ENCODE results near the gene LDLRAP1. TPM values are rescaled to one million over a fixed set of nuclear protein-coding genes. Genes with fewer than 3 reads are reported as not detected.

LDLRAP1 gene
- polyA plus RNA-seq, 1 experiment: 12.4 TPM

DNA sequence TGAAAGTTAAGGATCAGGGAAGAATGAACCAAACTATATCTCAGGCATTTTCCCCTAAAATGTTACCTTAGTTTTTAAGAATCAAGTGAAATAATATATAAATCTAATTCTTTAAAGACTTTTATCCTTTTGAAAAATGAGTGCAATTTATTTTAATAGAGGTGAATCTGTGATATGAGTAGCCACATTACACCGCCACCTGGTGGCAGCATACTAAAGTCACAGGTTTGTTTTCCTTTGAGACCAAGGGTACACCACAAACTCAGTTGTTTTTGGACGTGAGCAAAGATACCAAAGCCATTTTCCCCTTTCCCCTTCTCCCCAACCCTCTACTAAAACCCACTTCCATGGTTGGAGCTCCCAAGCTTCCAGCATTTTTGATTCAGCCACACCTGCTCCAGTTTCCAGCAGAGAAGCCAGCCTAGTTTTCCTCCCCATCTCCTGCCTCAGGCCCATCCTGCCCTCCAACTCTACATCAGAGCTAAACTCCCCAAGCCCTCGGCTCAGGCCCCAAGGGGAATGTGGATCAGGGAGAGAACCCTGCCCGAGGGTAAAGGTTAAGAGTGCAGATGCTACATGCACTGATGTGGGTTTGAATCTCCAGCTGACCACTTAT, 22.9 kb upstream of the LDLRAP1 start:
- CTCF ChIA-PET: interaction anchor here (0.5 to 3.0 kb wide), 32 partner anchors 16 to 886 kb away, joined by 3 to 28 read pairs (median 4); partner anchors contain the start of genes LDLRAP1 and SYF2
- POLR2A ChIA-PET: interaction anchor here (0.6 to 0.9 kb wide), 2 partner anchors 46 to 273 kb away, joined by 3 to 4 read pairs; partner anchors contain the start of gene RSRP1
- TF ChIP-seq, protein P1, sequence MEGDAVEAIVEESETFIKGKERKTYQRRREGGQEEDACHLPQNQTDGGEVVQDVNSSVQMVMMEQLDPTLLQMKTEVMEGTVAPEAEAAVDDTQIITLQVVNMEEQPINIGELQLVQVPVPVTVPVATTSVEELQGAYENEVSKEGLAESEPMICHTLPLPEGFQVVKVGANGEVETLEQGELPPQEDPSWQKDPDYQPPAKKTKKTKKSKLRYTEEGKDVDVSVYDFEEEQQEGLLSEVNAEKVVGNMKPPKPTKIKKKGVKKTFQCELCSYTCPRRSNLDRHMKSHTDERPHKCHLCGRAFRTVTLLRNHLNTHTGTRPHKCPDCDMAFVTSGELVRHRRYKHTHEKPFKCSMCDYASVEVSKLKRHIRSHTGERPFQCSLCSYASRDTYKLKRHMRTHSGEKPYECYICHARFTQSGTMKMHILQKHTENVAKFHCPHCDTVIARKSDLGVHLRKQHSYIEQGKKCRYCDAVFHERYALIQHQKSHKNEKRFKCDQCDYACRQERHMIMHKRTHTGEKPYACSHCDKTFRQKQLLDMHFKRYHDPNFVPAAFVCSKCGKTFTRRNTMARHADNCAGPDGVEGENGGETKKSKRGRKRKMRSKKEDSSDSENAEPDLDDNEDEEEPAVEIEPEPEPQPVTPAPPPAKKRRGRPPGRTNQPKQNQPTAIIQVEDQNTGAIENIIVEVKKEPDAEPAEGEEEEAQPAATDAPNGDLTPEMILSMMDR (IDR thresholded peaks at IDR 0.05; ENCODE audit: low read depth, low read length): peak; percentile 86
- H3K4me3 ChIP-seq (ENCODE audit: low read depth, low read length): no peak overlapping the region
- H3K27me3 ChIP-seq (ENCODE audit: control insufficient read depth, insufficient read depth, low read length): peaks cover 25% of the 10 kb centered on the region
- DNase-seq (ENCODE audit: low read depth, low spot score): peak; percentile 39
- H3K27ac ChIP-seq (ENCODE audit: low read depth, low read length): peak overlapping the region; percentile 11
- H3K9me3 ChIP-seq (ENCODE audit: control insufficient read depth, insufficient read depth, low read length): peaks cover 11% of the 10 kb centered on the region

DNA sequence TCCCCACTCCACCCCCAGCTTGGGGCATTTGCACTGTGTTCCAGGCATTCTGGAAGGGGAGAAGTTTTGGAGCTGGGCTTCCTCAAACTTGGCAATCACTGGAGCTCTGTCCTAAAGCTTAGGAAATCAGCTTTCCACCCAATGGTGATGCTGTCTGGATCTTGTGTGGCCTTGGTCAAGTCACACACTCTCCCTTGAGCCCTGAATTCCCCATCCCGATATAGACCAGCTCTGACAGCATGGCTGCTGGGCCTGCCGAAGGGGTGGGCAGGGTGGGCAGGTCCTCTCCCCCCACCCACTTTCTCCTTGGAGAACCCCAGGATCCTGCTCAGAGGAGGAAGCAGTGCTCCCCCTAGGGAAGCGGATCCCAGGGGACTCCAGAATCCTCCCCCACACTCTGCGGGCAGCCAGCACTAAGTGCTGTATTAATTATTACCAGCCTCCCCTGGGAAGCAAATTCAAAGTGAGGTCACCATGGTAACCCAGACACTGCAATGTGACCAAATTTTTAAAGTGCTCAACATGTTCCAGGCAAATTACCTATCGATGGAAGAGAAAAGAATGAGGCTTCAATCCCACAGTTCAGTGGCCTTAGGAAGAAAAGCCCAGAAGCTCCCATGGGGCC, 21.3 kb upstream of the LDLRAP1 start:
- H3K9me3 ChIP-seq (ENCODE audit: control insufficient read depth, insufficient read depth, low read length): peaks cover 15% of the 10 kb centered on the region
- TF ChIP-seq, protein P1 (IDR thresholded peaks at IDR 0.05; ENCODE audit: low read depth, low read length): no peak
- ChIA-PET CTCF (interaction anchor here (0.5 to 1.6 kb wide), 7 partner anchors 26 to 91 kb away, joined by 3 to 7 read pairs (median 3); no protein-coding TSS in a partner anchor), POLR2A (no interaction called here)
- peaks cover 24% of the 10 kb centered on the region for H3K27me3 ChIP-seq (ENCODE audit: control insufficient read depth, insufficient read depth, low read length)
- no peak overlapping the region for H3K27ac ChIP-seq (ENCODE audit: low read depth, low read length)
- no peak overlapping the region for H3K4me3 ChIP-seq (ENCODE audit: low read depth, low read length)
- DNase-seq (ENCODE audit: low read depth, low spot score): no peak

DNA sequence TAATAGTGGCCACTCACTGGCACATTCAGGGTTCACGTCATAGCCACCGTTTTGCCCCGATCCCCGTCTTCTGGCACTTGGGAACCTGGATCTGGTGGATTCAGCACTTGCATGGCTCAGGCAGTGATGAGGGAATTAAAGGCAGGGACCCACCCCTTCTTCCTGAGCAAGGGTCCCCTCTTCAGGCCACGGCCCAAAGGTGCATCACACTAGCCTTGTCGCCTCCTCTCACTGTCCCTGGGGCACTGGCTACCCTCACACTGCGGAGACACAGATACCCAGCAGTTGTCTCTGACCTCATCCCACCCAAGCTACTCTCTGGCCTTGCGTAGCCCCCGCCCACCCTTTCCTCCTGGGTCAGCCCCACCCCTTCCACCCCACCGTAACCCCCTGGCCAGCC, 19.9 kb upstream of the LDLRAP1 start:
- H3K9me3 ChIP-seq (ENCODE audit: control insufficient read depth, insufficient read depth, low read length): peaks cover 7% of the 10 kb centered on the region; the same call in 1 of the 2 replicates
- H3K27ac ChIP-seq (ENCODE audit: low read depth, low read length): no peak overlapping the region
- TF ChIP-seq, protein P1 (IDR thresholded peaks at IDR 0.05; ENCODE audit: low read depth, low read length): no peak
- no peak for DNase-seq (ENCODE audit: low read depth, low spot score)
- ChIA-PET CTCF (no interaction called here), POLR2A (no interaction called here)
- H3K4me3 ChIP-seq (ENCODE audit: low read depth, low read length): no peak overlapping the region
- peaks cover 30% of the 10 kb centered on the region for H3K27me3 ChIP-seq (ENCODE audit: control insufficient read depth, insufficient read depth, low read length)

DNA sequence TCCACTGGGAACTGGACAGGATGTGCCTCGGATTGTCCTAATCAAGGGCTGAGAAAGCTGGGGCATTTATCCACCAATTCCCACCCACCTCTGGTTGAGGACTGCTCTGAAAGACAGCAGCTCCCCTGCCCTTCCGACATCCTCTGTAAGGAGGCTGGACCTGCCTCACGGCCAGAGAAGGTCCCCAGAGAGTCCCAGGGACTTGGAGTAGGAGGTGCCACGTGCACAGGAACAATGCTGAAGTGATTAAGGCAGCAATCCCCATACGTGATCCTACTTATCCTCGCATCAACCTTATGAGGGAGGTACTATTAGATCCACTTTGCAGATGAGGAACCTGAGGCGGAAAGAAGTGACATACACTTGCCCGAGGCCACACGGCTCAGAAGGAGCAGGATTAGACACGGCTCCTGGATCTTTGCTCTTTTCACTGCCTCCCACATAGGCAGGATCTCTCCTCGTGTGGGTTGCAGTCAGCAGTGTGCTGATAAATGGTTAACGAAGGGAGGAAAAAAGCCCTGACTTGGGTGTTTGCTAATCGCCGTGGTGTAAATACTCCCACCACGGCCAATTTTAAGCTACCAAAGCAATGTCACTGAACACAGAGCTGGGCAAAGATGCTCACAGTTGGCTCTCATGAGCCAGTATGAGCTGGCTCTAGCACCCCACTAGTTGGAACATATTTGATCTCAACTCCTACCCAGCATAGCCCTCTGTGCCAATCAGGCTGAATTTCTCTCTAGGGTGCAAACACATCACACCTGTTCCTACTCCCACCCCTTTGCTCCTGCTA, 18.6 kb upstream of the LDLRAP1 start:
- DNase-seq (ENCODE audit: low read depth, low spot score): no peak
- no peak overlapping the region for H3K27ac ChIP-seq (ENCODE audit: low read depth, low read length)
- peaks cover 35% of the 10 kb centered on the region for H3K27me3 ChIP-seq (ENCODE audit: control insufficient read depth, insufficient read depth, low read length)
- CTCF ChIA-PET: no interaction called here
- TF ChIP-seq, protein P1 (IDR thresholded peaks at IDR 0.05; ENCODE audit: low read depth, low read length): no peak
- no peak overlapping the region for H3K4me3 ChIP-seq (ENCODE audit: low read depth, low read length)
- POLR2A ChIA-PET: no interaction called here
- H3K9me3 ChIP-seq (ENCODE audit: control insufficient read depth, insufficient read depth, low read length): peaks cover 10% of the 10 kb centered on the region

DNA sequence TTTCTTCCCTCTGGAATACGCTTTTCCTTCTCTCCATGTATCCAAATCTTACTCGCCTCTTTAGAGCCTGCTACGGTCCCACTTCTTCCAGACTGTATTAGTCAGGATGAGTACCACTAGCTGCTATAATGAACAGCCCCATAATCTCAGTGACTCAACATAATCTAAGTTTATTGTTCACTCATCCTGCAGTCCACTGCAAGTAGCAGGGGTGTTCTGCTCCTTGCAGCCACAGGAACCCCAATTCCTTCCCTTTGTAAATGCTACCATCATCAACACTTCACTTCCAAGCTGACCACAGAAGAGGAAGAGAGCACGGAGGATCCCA, 18.1 kb upstream of the LDLRAP1 start:
- peaks cover 14% of the 10 kb centered on the region for H3K9me3 ChIP-seq (ENCODE audit: control insufficient read depth, insufficient read depth, low read length)
- H3K4me3 ChIP-seq (ENCODE audit: low read depth, low read length): no peak overlapping the region
- no peak overlapping the region for H3K27ac ChIP-seq (ENCODE audit: low read depth, low read length)
- TF ChIP-seq, protein P1 (IDR thresholded peaks at IDR 0.05; ENCODE audit: low read depth, low read length): no peak
- ChIA-PET CTCF (no interaction called here), POLR2A (no interaction called here)
- H3K27me3 ChIP-seq (ENCODE audit: control insufficient read depth, insufficient read depth, low read length): peaks cover 35% of the 10 kb centered on the region
- DNase-seq (ENCODE audit: low read depth, low spot score): no peak

All from AG04450 (cell line).